ENCODE measurements around the gene EDN1. TPM values are rescaled to one million over a fixed set of nuclear protein-coding genes. Genes with fewer than 3 reads are reported as not detected.
"Not testable (repeated sequence)": the region's sequence is repeated elsewhere in the genome, so short reads cannot be mapped to it uniquely, and the experiment has no call there.

Gene EDN1
- polyA plus RNA-seq, 1 donor = 36.4 TPM

DNA sequence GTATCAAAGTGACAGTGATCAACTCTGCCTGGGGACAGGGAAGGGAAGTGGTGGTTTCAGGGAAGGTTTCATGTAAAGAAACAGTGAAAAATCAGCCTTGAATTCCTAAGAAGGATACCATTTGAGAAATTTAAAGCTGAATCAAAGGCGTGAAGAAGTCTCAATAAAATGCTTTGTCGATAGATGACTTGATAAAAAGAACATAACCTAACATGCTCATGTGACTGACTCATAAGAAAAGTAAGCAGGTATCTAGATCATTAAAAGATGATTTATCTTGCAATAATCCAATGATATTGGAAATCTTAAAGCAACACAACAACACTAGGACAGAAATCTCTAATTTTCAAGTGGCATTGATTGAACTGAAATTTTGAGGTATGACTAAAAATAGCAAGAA is 14.3 kb downstream of the EDN1 start:
- no peaks in the 10 kb centered on the region for H3K27me3 ChIP-seq (ENCODE audit: control insufficient read depth, insufficient read depth, low read length)
- peaks cover 3% of the 10 kb centered on the region for H3K9me3 ChIP-seq (ENCODE audit: control insufficient read depth, low read depth, low read length)
- WGBS (ENCODE audit: insufficient coverage, low lambda C conversion rate) = 100% methylated on average over 1 of the region's 2 CpGs
- no peak for DNase-seq
- no peaks in the 10 kb centered on the region for H3K4me1 ChIP-seq (ENCODE audit: control insufficient read depth, insufficient read depth, low read length)
- H3K4me3 ChIP-seq (ENCODE audit: low read length) = no peak overlapping the region
- H3K36me3 ChIP-seq (ENCODE audit: control insufficient read depth, insufficient read depth, low read length) = no peaks in the 10 kb centered on the region
- no peak overlapping the region for H3K27ac ChIP-seq (ENCODE audit: low read length)

DNA sequence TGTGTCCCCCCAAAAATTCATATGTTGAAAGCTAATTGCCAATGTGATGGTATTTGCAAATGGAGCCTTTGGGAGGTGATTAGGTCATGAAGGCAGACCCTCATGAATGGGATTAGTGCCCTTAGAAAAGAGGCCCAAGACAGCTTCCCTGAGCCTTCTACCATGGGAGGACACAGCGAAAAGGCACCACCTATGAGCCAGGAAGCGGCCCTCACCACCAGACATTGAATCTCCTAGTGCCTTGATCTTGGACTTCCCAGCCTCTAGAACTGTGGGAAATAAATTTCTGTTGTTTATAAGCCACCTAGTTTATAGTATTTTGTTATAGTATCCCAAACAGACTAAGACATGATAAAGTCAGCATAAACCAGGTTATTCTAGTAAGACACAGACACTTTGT is 18.9 kb downstream of the EDN1 start:
- Histone ChIP-seq H3K36me3 (ENCODE audit: control insufficient read depth, insufficient read depth, low read length) (no peaks in the 10 kb centered on the region), H3K4me3 (ENCODE audit: low read length) (no peak overlapping the region), H3K9me3 (ENCODE audit: control insufficient read depth, low read depth, low read length) (peaks cover 3% of the 10 kb centered on the region), H3K27me3 (ENCODE audit: control insufficient read depth, insufficient read depth, low read length) (no peaks in the 10 kb centered on the region), H3K4me1 (ENCODE audit: control insufficient read depth, insufficient read depth, low read length) (no peaks in the 10 kb centered on the region), H3K27ac (ENCODE audit: low read length) (no peak overlapping the region)
- WGBS (ENCODE audit: insufficient coverage, low lambda C conversion rate) = no CpG with 5 or more reads among the region's 2 CpGs
- DNase-seq = no peak

- no peak overlapping the region for H3K4me3 ChIP-seq (ENCODE audit: low read length)
- peaks cover 3% of the 10 kb centered on the region for H3K9me3 ChIP-seq (ENCODE audit: control insufficient read depth, low read depth, low read length)
- no peaks in the 10 kb centered on the region for H3K4me1 ChIP-seq (ENCODE audit: control insufficient read depth, insufficient read depth, low read length)
- H3K36me3 ChIP-seq (ENCODE audit: control insufficient read depth, insufficient read depth, low read length) = no peaks in the 10 kb centered on the region
- no peak overlapping the region for H3K27ac ChIP-seq (ENCODE audit: low read length)
- no peaks in the 10 kb centered on the region for H3K27me3 ChIP-seq (ENCODE audit: control insufficient read depth, insufficient read depth, low read length)
- WGBS (ENCODE audit: insufficient coverage, low lambda C conversion rate) = no CpG with 5 or more reads among the region's 2 CpGs
- DNase-seq = no peak
These were observed 20.9 kb downstream of the EDN1 start for GRCh38 chr6:12311106-12311505.

- Histone ChIP-seq H3K27me3 (ENCODE audit: control insufficient read depth, insufficient read depth, low read length) (no peaks in the 10 kb centered on the region), H3K4me3 (ENCODE audit: low read length) (no peak overlapping the region), H3K36me3 (ENCODE audit: control insufficient read depth, insufficient read depth, low read length) (no peaks in the 10 kb centered on the region), H3K27ac (ENCODE audit: low read length) (no peak overlapping the region), H3K4me1 (ENCODE audit: control insufficient read depth, insufficient read depth, low read length) (no peaks in the 10 kb centered on the region), H3K9me3 (ENCODE audit: control insufficient read depth, low read depth, low read length) (peaks cover 3% of the 10 kb centered on the region)
- no CpG with 5 or more reads among the region's 2 CpGs for WGBS (ENCODE audit: insufficient coverage, low lambda C conversion rate)
- no peak for DNase-seq
These were observed 22.6 kb downstream of the EDN1 start for GRCh38 chr6:12312736-12313135.

- no peaks in the 10 kb centered on the region for H3K4me1 ChIP-seq (ENCODE audit: control insufficient read depth, insufficient read depth, low read length)
- no peak for DNase-seq
- no peak overlapping the region for H3K4me3 ChIP-seq (ENCODE audit: low read length)
- H3K9me3 ChIP-seq (ENCODE audit: control insufficient read depth, low read depth, low read length) = peaks cover 3% of the 10 kb centered on the region
- no peak overlapping the region for H3K27ac ChIP-seq (ENCODE audit: low read length)
- no peaks in the 10 kb centered on the region for H3K27me3 ChIP-seq (ENCODE audit: control insufficient read depth, insufficient read depth, low read length)
- H3K36me3 ChIP-seq (ENCODE audit: control insufficient read depth, insufficient read depth, low read length) = no peaks in the 10 kb centered on the region
- WGBS (ENCODE audit: insufficient coverage, low lambda C conversion rate) = 80% methylated on average over 10 of the region's 12 CpGs
These were observed 23.3 kb downstream of the EDN1 start for GRCh38 chr6:12313306-12313991.

GRCh38 chr6:12313992-12314589 is 23.9 kb downstream of the EDN1 start:
- Histone ChIP-seq H3K27ac (ENCODE audit: low read length) (no peak overlapping the region), H3K4me3 (ENCODE audit: low read length) (no peak overlapping the region), H3K9me3 (ENCODE audit: control insufficient read depth, low read depth, low read length) (peaks cover 1% of the 10 kb centered on the region), H3K27me3 (ENCODE audit: control insufficient read depth, insufficient read depth, low read length) (no peaks in the 10 kb centered on the region), H3K36me3 (ENCODE audit: control insufficient read depth, insufficient read depth, low read length) (no peaks in the 10 kb centered on the region), H3K4me1 (ENCODE audit: control insufficient read depth, insufficient read depth, low read length) (no peaks in the 10 kb centered on the region)
- no peak for DNase-seq
- WGBS (ENCODE audit: insufficient coverage, low lambda C conversion rate) = no CpG with 5 or more reads among the region's 8 CpGs

DNA sequence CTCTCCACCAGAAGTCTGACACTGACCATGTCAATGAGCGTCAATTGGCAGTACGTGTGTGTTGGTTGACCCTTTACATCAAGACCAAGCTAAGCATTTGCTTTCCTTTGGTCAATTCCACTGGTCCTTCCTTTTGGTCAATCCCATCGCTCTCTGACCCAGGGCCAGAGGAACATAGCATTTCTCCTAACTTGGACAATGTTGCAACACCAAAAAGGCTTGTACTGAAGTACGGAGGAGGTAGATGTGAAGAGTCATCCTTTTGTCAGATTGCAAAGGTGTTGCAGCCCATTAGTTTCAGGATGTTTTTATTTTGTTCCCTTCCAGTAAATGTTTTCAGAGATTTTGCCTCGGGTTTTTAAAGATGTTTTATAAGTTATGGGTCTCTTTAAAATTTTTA is 24.6 kb downstream of the EDN1 start:
- Histone ChIP-seq H3K36me3 (ENCODE audit: control insufficient read depth, insufficient read depth, low read length) (no peaks in the 10 kb centered on the region), H3K27me3 (ENCODE audit: control insufficient read depth, insufficient read depth, low read length) (no peaks in the 10 kb centered on the region), H3K27ac (ENCODE audit: low read length) (no peak overlapping the region), H3K4me3 (ENCODE audit: low read length) (no peak overlapping the region), H3K9me3 (ENCODE audit: control insufficient read depth, low read depth, low read length) (no peaks in the 10 kb centered on the region), H3K4me1 (ENCODE audit: control insufficient read depth, insufficient read depth, low read length) (no peaks in the 10 kb centered on the region)
- DNase-seq = no peak
- WGBS (ENCODE audit: insufficient coverage, low lambda C conversion rate) = 100% methylated on average over 2 of the region's 5 CpGs

DNA sequence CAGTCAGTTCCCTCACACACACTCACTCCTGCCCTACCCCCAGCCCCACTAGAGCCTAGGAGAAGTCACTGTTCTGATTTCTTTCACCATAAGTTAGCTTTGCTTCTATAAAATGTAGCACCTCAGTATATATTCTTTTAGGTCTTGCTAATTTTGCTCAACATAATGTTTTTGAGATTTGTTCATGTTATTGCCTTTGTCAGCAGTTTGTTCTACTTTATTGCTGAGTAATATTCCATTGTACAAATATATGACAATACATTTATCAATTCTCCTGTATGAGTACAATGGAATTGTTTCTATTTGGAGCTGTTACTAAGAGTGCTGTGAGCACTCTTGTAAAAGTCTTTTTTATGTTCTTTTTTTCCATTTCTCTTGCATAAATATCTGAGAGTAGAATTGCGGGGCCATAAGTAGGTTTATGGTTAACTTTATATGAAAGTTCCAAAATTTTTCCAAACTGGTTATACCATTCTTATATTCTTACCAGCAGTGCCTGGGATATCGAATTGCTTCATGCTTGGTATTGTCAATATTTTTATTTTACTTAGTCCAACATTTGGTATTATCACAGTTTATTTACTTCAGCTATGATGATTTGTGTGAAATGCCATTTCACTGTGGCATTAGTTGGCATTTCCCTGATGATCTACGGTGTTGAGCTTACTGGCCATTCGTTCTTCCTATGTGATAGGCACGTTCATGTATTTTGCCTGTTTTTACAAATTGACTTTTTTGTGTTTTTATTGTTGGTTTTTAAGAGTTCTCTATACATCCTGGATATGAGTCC is 25.3 kb downstream of the EDN1 start:
- Histone ChIP-seq H3K4me1 (ENCODE audit: control insufficient read depth, insufficient read depth, low read length) (no peaks in the 10 kb centered on the region), H3K36me3 (ENCODE audit: control insufficient read depth, insufficient read depth, low read length) (no peaks in the 10 kb centered on the region), H3K27me3 (ENCODE audit: control insufficient read depth, insufficient read depth, low read length) (no peaks in the 10 kb centered on the region), H3K4me3 (ENCODE audit: low read length) (no peak overlapping the region), H3K9me3 (ENCODE audit: control insufficient read depth, low read depth, low read length) (no peaks in the 10 kb centered on the region), H3K27ac (ENCODE audit: low read length) (no peak overlapping the region)
- WGBS (ENCODE audit: insufficient coverage, low lambda C conversion rate) = 100% methylated on average over 1 of the region's 5 CpGs
- DNase-seq = no peak

DNA sequence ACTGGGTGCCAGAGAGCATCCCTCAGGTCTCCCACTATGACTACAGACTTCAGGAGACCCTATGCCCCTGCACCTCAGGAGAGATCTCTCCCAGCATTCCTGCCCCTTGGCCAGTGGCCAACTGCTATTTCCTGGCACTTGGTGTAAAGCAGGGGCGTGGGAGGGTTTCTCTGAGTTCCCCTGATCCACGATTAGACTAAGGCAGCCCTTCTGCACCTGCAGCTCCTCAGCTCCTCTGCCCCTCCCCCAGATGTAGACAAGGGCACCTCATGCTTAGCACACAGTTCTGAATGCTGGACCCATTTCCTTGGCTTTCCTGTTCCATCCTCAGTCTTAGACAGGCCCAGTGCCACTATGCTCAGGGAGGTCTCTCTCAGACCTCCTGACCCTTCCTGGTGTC is 28.6 kb downstream of the EDN1 start:
- Histone ChIP-seq H3K27ac (ENCODE audit: low read length) (no peak overlapping the region), H3K36me3 (ENCODE audit: control insufficient read depth, insufficient read depth, low read length) (no peaks in the 10 kb centered on the region), H3K4me1 (ENCODE audit: control insufficient read depth, insufficient read depth, low read length) (peaks cover 16% of the 10 kb centered on the region), H3K9me3 (ENCODE audit: control insufficient read depth, low read depth, low read length) (no peaks in the 10 kb centered on the region), H3K27me3 (ENCODE audit: control insufficient read depth, insufficient read depth, low read length) (no peaks in the 10 kb centered on the region), H3K4me3 (ENCODE audit: low read length) (no peak overlapping the region)
- no peak for DNase-seq
- no CpG with 5 or more reads among the region's 2 CpGs for WGBS (ENCODE audit: insufficient coverage, low lambda C conversion rate)

- not testable (repeated sequence) for H3K9me3 ChIP-seq (ENCODE audit: control insufficient read depth, low read depth, low read length); H3K36me3 ChIP-seq (ENCODE audit: control insufficient read depth, insufficient read depth, low read length); DNase-seq; H3K27ac ChIP-seq (ENCODE audit: low read length); H3K27me3 ChIP-seq (ENCODE audit: control insufficient read depth, insufficient read depth, low read length); H3K4me3 ChIP-seq (ENCODE audit: low read length)
- H3K4me1 ChIP-seq (ENCODE audit: control insufficient read depth, insufficient read depth, low read length) = peaks cover 26% of the 10 kb centered on the region
- WGBS (ENCODE audit: insufficient coverage, low lambda C conversion rate) = 100% methylated on average over 2 of the region's 5 CpGs
These were observed 29.9 kb downstream of the EDN1 start for GRCh38 chr6:12320074-12320473.
